Stimulated activated CD4-positive, alpha-beta T cell treated with anti-CD3 and anti-CD28 coated beads, TNF-alpha, amount 100 ng/mL, for 1 hour (primary cell): ENCODE data around the gene CPLANE1.
"Not testable (repeated sequence)": the region's sequence is repeated elsewhere in the genome, so short reads cannot be mapped to it uniquely, and the experiment has no call there.

ENCODE experiments used
- DNase-seq, 3 donors: peaks; one replicate each; pipeline ENCODE4 v3.0.0-alpha.2; 2020; ENCODE audit warnings: low read depth in 3 of 3, low spot score in 1 of 3

CPLANE1 gene

GRCh38 chr5:37208883-37209797, 40.0 kb downstream of the CPLANE1 start:
- no peak for DNase-seq

DNA sequence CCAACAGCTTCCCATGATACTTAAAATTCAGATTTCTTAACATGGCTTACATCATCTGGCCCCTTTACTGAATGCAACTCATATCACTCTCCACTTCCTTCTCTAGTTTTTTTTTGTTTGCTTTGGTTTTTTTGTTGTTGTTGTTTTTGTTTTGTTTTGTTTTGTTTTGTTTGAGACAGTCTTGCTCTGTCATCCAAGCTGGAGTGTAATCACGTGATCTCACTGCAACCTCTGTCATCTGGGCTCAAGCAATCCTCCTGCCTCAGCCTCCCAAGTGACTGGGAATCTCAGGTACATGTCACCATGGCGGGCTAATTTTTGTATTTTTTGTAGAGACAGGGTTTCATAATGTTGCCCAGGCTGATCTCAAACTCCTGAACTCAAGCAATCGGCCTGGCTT, 41.4 kb downstream of the CPLANE1 start:
- DNase-seq, result no peak

DNA sequence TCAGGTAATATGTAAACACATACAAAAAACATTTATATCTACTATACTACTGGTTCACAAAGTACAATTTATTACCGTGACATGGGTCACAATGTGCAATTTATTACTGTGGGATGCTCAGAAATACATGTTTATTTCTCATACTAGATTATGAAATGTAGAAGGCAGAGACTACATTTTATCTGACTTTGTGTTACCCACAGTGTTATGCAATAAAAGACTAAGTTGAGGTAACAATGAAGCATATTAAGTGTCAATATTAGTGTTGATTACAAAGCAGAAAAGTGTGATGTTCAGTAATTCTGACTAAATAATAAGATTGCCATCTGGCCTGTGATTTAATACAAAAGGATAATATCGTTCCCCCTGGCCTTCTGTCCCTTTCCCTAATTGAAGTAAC, 42.4 kb downstream of the CPLANE1 start:
- DNase-seq, result no peak

- no peak for DNase-seq
Measured at GRCh38 chr5:37198842-37199241, 50.3 kb downstream of the CPLANE1 start.

DNA sequence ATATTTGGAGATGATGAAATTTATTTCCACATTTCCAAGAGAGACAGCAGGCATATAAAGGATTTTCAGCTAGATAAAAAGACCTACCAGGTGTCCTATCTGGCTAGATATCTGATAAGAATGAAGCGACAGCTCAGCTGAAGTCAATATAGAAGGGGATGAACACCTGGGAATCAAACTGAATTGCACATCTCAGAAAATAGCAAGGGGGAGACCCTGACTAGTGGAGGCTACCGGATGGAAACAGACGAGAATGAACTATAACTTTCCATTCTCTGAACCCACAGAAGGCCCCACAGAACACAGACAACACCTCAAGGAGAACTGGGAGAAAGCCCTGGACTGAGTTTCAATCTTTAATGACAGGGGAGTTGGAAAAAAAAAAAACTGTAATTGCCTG, 51.1 kb downstream of the CPLANE1 start:
- DNase-seq, result no peak

DNA sequence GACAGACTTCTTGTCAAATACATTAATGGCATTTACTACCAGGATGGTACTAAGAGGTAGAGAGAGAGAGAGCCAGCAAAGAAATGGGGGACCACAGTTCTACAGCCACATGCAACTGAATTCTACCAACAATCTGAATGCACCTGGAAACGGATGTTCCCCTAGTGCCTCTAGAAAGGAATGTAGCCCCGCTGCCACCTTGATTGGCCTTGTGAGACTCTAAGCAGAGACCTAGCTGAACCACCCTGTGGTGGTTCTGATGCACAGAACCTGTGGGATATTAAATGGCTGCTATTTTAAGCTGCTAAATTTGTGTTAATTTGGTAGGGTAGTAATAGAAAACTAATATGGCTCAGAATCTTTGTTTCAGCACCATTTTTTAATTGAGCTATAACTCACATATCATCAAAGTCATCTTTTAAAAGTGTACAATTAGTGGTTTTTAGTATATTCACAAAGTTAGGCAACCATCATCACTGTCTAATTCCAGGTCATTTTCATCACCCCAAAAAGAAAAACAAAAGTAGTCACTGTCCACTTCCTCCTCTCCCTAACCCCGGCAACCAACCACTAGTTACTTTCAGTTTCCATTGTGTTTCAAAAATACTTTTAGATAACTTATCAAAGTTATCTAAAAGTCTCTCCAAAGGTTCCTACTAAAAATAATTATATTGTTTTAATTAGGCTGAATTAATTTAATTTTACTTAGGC, 51.7 kb downstream of the CPLANE1 start:
- no peak for DNase-seq

GRCh38 chr5:37190592-37190991, 58.6 kb downstream of the CPLANE1 start:
- no peak for DNase-seq

- no peak for DNase-seq
Measured at GRCh38 chr5:37189355-37189754, 59.8 kb downstream of the CPLANE1 start.

DNA sequence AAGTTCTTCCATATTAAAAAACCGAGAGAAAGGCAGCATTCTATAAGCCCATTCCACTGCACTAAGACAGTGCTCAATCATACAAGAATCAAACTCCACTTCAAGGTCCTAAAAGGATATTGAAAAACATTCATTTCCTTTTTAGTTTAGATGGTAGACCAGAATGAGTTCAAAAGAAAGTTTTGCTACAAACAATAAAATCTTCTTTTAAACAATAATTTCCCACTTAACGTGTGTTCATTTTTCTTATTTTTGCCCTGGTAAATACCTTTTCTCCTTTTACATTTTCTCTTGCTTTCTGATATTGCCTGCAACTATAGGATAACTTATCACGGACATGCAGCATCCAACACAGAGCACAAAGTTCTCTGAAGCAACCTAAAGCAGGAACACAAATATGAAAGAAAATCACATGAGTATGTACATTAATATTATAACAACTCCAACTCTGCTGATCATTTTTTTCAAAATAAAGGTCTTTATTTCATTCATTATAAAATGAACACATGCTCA, 61.7 kb downstream of the CPLANE1 start:
- DNase-seq, result no peak

DNA sequence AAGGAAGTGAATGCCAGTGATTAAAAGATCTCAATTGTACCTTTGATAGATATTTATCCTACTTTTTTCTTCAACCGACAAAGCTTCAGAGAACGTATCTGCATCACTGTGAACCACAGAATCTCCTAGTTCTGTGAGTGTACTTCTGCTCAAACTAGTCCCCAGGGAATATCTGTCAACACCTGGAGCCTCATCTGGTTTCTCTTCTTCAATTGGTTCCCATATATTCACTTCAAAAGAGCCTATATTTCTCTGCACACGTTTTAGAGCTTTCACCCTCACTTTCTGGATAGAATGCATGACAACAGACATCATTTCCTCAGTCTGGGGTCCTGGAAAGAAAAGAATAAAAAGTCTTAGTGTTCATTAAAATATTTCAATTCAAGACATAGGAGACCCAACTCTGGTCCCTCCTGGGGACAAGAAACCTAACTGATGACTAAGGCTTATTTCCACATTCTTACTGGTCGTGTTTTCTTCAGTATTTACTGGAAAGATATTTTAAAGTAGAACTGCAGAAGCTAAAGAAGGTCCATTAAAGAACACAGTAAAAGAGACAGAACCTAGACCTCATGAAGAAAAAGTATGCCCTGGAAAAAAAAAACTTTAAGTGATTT, 64.3 kb downstream of the CPLANE1 start:
- DNase-seq, result no peak

- DNase-seq, result no peak
Measured at GRCh38 chr5:37182667-37183066, 66.5 kb downstream of the CPLANE1 start.

DNA sequence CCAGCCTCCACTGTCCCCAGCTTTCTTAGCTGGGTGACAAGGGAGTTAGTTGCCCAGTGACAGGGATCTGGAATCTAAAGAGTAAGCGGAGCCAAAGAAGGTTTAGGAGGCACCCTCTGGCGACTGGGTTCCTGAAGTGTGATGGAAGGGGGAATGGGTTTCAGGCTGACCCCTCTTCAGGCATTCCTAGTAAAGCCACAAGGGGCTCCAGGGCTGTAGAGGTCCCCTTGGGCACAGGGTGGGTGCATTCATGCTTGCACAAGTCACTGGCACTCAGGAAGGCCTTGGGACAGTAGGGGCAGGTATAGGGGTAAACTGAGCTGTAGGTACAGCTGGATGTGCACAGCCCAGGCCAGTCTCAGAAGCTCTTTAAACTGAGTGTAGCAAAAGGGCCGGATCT, 74.2 kb downstream of the CPLANE1 start:
- no peak for DNase-seq

DNA sequence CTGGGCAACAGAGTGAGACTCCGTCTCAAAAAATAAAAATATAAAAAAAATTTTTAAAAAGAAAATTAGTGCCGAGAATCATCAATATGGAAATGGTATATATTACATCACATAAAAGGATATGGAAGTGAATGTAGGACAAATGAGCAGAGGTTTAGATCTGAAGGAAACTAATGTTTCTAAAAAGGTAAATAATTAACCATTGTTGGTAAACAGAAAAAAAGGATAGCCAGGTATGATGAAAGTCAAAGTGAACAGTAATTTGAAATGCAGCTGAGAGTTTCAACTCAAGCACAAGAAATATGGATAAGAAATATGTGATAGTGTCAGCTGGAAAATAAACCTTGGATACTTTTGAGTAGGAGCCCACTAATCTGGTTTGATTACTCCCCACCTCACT, 76.2 kb downstream of the CPLANE1 start:
- DNase-seq, result no peak

- DNase-seq, result no peak
Measured at GRCh38 chr5:37170856-37171255, 78.3 kb downstream of the CPLANE1 start.

DNA sequence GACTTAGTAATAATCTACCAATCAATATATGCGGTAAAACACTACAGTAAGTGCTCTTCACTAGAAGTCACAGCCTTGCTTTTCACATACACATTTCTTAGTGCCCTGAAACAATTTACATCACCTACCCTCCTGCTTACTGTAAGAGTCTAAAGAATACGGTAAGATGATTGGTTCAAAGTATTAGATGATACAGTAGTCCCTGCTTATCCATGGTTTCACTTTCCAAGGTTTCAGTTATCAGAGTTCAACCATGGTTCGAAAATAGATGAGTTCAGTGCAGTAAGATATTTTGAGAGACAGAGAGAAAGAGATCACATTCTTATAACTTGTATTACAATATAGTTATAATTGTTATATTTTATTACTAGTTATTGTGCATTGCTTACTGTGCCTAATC, 83.0 kb downstream of the CPLANE1 start:
- no peak for DNase-seq

DNA sequence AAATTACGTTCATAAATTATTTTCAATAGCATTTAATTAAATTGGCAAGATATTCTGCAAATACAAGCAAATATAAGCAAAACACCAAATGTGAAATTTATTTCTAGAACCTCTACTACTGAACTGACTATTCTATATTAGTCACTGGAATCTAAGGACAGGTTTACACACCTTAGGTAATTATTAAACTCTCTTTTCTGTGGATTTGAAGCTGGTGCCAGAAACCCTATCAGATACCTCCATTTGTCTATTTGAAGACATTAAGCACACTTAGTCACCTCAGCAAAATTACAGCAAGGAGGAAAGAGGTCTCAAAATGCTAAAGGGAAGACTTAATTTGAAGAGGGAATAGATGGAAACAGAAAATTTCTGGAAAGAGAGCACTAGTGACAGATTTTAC, 83.4 kb downstream of the CPLANE1 start:
- no peak for DNase-seq

DNA sequence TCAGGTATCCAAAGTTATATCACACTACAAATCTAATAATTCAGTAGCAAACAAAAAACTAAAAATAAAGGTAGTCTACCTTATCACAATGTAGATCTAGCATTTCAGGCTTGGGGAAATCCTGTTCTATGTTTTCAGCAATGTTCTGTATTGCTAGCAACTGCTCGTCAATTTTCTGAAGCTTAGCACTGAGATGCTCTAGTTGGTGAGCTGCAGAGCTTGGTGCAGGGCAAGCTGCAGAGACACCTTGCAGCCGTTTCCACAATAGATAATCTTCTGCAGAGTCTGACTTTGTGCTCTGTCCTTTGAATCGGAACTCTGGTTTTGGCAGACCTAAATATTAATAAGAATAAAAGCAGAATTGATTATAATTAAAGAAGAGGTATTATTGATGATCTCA, 95.5 kb downstream of the CPLANE1 start:
- no peak for DNase-seq

- no peak for DNase-seq
Measured at GRCh38 chr5:37146896-37147295, 102.3 kb downstream of the CPLANE1 start.

DNA sequence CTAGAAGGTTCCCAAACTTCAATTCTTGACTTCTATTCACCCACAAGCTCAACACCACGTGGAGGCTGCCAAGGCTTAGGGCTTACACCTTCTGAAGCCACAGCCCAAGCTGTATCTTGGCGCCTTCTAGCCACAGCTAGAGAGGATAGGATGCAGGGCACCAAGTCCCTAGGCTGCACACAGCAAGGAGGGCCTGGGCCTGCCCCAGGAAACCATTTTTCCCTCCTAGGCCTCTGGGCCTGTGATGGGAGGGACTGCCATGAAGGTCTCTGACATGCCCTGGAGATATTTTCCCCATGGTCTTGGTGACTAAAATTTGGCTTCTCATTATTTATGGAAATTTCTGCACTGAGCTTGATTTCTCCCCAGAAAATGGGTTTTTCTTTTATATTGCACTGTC, 112.5 kb downstream of the CPLANE1 start:
- no peak for DNase-seq

- DNase-seq, result not testable (repeated sequence)
Measured at GRCh38 chr5:37135312-37135711, 113.9 kb downstream of the CPLANE1 start.

- DNase-seq, result no peak
Measured at GRCh38 chr5:37133939-37134338, 115.2 kb downstream of the CPLANE1 start.

DNA sequence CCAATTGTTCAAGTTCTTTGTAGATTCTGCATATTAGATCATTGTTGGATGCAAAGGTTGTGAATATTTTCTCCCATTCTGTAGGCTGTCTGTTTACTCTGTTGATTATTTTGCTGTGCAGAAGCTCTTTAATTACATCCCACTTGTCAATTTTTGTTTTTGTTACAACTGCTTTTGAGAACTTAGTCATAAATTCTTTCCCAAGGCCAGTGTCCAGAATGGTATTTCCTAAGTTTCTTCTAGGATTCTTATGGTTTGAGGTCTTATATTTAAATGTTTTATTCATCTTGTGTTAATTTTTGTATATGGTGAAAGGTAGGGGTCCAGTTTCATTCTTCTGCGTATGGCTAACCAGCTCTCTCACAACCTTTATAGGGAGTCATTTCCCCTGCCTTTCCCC, 116.5 kb downstream of the CPLANE1 start:
- no peak for DNase-seq
